IMR-90 (cell line): Measurements from ENCODE around the gene RNF212. TPM values are rescaled to one million over a fixed set of nuclear protein-coding genes. Genes with fewer than 3 reads are reported as not detected.

ENCODE experiments used
- ATAC-seq: fragments of 200-7000 bp; cut with Tn5 transposase; 2 replicates; pipeline ENCODE4 v1.9.1; 2020; ENCODE audit warnings: low read depth, mild to moderate bottlenecking, moderate library complexity
- BruUV-seq: library from RNA; stranded (reverse); fragments of 400-500 nt; replicated peaks from 2 replicates; lab custom pipeline; 2021; lab: Mats Ljungman, UMichigan
- CTCF ChIA-PET: fragments of 300-600 bp; formaldehyde crosslinking; extraction: SDS; loops from one replicate; lab custom pipeline; 2021; ENCODE audit warnings: antibody characterized with exemption; lab: Yijun Ruan, JAX
- POLR2A ChIA-PET: fragments of 300-600 bp; sonication (Branson Sonifier 250); formaldehyde crosslinking; loops from one replicate; lab custom pipeline; 2022; ENCODE audit warnings: antibody characterized with exemption; ENCODE audit not compliant: unreplicated experiment; lab: Charles Lee
- DNase-seq: peaks from one replicate; pipeline ENCODE4 v3.0.0; 2013
- H2AFZ ChIP-seq: replicated peaks from 2 replicates; pipeline ENCODE3; 2013; ENCODE audit warnings: low read length, mild to moderate bottlenecking; ENCODE audit not compliant: poor library complexity
- H2AK5ac ChIP-seq: 2 replicates; pipeline ENCODE4 v1.6.1; 2013; ENCODE audit warnings: low read depth, low read length, inconsistent platforms
- H2AK9ac ChIP-seq: replicated peaks from 2 replicates; pipeline ENCODE3; 2013; ENCODE audit warnings: mild to moderate bottlenecking, low read depth, low read length, moderate library complexity; ENCODE audit not compliant: poor library complexity
- H2BK120ac ChIP-seq: 2 replicates; pipeline ENCODE4 v1.6.1; 2013; ENCODE audit warnings: low read depth, low read length, inconsistent platforms
- H2BK15ac ChIP-seq: 3 replicates; pipeline ENCODE4 v1.6.1; 2013; ENCODE audit warnings: low read depth, low read length, inconsistent platforms
- H2BK20ac ChIP-seq: 2 replicates; pipeline ENCODE4 v1.6.1; 2013; ENCODE audit warnings: low read depth, mild to moderate bottlenecking, inconsistent platforms, low read length, moderate library complexity
- H2BK5ac ChIP-seq: 2 replicates; pipeline ENCODE4 v1.6.1; 2013; ENCODE audit warnings: mild to moderate bottlenecking, low read depth, low read length, inconsistent platforms; ENCODE audit not compliant: poor library complexity, severe bottlenecking
- H3K14ac ChIP-seq: replicated peaks from 2 replicates; pipeline ENCODE4 v1.6.1; 2013; ENCODE audit warnings: low read depth, low read length, inconsistent platforms
- H3K18ac ChIP-seq: 2 replicates; pipeline ENCODE4 v1.6.1; 2013; ENCODE audit warnings: low read depth, low read length, control low read depth
- H3K23ac ChIP-seq: 2 replicates; pipeline ENCODE4 v1.6.1; 2013; ENCODE audit warnings: low read depth, low read length, inconsistent platforms
- H3K27ac ChIP-seq: 2 replicates; pipeline ENCODE4 v1.5.1; 2013; ENCODE audit warnings: mild to moderate bottlenecking, control low read depth, low read length; ENCODE audit not compliant: insufficient read depth
- H3K27me3 ChIP-seq: 2 replicates; pipeline ENCODE4 v1.6.1; 2013; ENCODE audit warnings: low read length; ENCODE audit not compliant: control insufficient read depth, insufficient read depth
- H3K36me3 ChIP-seq: 2 replicates; pipeline ENCODE4 v1.6.1; 2013; ENCODE audit warnings: low read length, mixed read lengths; ENCODE audit not compliant: control insufficient read depth, insufficient read depth
- H3K4ac ChIP-seq: 2 replicates; pipeline ENCODE4 v1.6.1; 2013; ENCODE audit warnings: low read depth, low read length, inconsistent platforms
- H3K4me1 ChIP-seq: 2 replicates; pipeline ENCODE4 v1.6.1; 2013; ENCODE audit warnings: low read length, mixed read lengths; ENCODE audit not compliant: control insufficient read depth, insufficient read depth
- H3K4me2 ChIP-seq: 2 replicates; pipeline ENCODE4 v1.6.1; 2013; ENCODE audit warnings: low read depth, mild to moderate bottlenecking, control low read depth, low read length, moderate library complexity
- H3K4me3 ChIP-seq: 2 replicates; pipeline ENCODE4 v1.5.1; 2013; ENCODE audit warnings: low read depth, mild to moderate bottlenecking, control low read depth, low read length, moderate library complexity; ENCODE audit not compliant: insufficient read depth
- H3K56ac ChIP-seq: 2 replicates; pipeline ENCODE4 v1.6.1; 2013; ENCODE audit warnings: low read length, inconsistent platforms; ENCODE audit not compliant: insufficient read depth; ENCODE audit errors: extremely low read depth
- H3K79me1 ChIP-seq, 2 experiments: 2 replicates each; pipeline ENCODE4 v1.6.1; 2013; ENCODE audit warnings: low read length in 2 of 2, inconsistent platforms in 1 of 2, low read depth in 1 of 2
- H3K9ac ChIP-seq: 2 replicates; pipeline ENCODE4 v1.6.1; 2013; ENCODE audit warnings: low read depth, low read length, control low read depth
- H3K9me1 ChIP-seq: 2 replicates; pipeline ENCODE4 v1.6.1; 2013; ENCODE audit warnings: low read length, inconsistent platforms; ENCODE audit not compliant: insufficient read depth
- H3K9me3 ChIP-seq: 2 replicates; pipeline ENCODE4 v1.6.1; 2013; ENCODE audit warnings: low read length; ENCODE audit not compliant: control insufficient read depth, insufficient read depth
- H4K20me1 ChIP-seq: 2 replicates; pipeline ENCODE4 v1.6.1; 2013; ENCODE audit warnings: low read length, inconsistent platforms; ENCODE audit not compliant: insufficient read depth
- H4K5ac ChIP-seq: 2 replicates; pipeline ENCODE4 v1.6.1; 2013; ENCODE audit warnings: mild to moderate bottlenecking, low read depth, low read length, control low read depth
- H4K8ac ChIP-seq, 2 experiments: 2 replicates each; pipeline ENCODE4 v1.6.1; 2013; ENCODE audit warnings: low read depth in 2 of 2, low read length in 2 of 2, control low read depth in 1 of 2, inconsistent platforms in 1 of 2
- H4K91ac ChIP-seq: 2 replicates; pipeline ENCODE4 v1.6.1; 2013; ENCODE audit warnings: low read depth, low read length, inconsistent platforms; ENCODE audit not compliant: insufficient read depth
- CHD1 ChIP-seq: IDR thresholded peaks from 2 replicates; pipeline ENCODE4 v1.6.1; 2012; ENCODE audit warnings: low read depth, low read length, improper control_type of control experiment
- MAFK ChIP-seq: IDR thresholded peaks from 2 replicates; pipeline ENCODE4 v1.6.1; 2012; ENCODE audit warnings: low read depth, low read length, improper control_type of control experiment
- MAZ ChIP-seq: IDR thresholded peaks from 2 replicates; pipeline ENCODE4 v1.6.1; 2012; ENCODE audit warnings: low read depth, mild to moderate bottlenecking, low read length, improper control_type of control experiment, moderate library complexity, borderline replicate concordance
- RAD21 ChIP-seq: IDR thresholded peaks from 2 replicates; pipeline ENCODE4 v1.6.1; 2012; ENCODE audit warnings: low read length, improper control_type of control experiment
- RCOR1 ChIP-seq: IDR thresholded peaks from 2 replicates; pipeline ENCODE4 v1.6.1; 2012; ENCODE audit warnings: mild to moderate bottlenecking, low read length, improper control_type of control experiment; ENCODE audit not compliant: insufficient replicate concordance
- RFX5 ChIP-seq: IDR thresholded peaks from 2 replicates; pipeline ENCODE4 v1.8.0; 2012; ENCODE audit warnings: low read depth, mild to moderate bottlenecking, low read length, moderate library complexity
- WGBS, 2 experiments: methylation state at CpG; one replicate each; pipeline versions ENCODE4 v1.1.5 to v1.1.7; 2013; ENCODE audit warnings: missing lambda C conversion rate in 2 of 2; ENCODE audit not compliant: insufficient read length in 1 of 2; ENCODE audit errors: extremely low coverage in 2 of 2; 5-methylcytosine and 5-hydroxymethylcytosine counted together
- dilution Hi-C: fragments of 300-500 bp; cut with HindIII; formaldehyde crosslinking; loops from one replicate; pipeline ENCODE4 v1.14.3; 2018; ENCODE audit warnings: low sequenced_read_pairs; ENCODE audit not compliant: unreplicated experiment
- in situ Hi-C: fragments of 300-500 bp; cut with MboI; formaldehyde crosslinking; loops from 3 replicates; pipeline ENCODE4 v1.14.3; 2019; ENCODE audit warnings: low sequenced_read_pairs, inconsistent platforms, mixed read lengths
- intact Hi-C: fragments of 100-400 bp; cut with micrococcal nuclease; formaldehyde crosslinking; loops from 2 replicates; pipeline ENCODE4 v1.10.0; 2022
- polyA plus RNA-seq, 3 experiments: library from polyadenylated mRNA; depleted of rRNA; stranded (reverse); fragments of >200 nt; gene quantifications; 2 replicates each; pipeline ENCODE4 v1.2.3, GENCODE V29; 2012; ENCODE audit warnings: low replicate concordance in 1 of 3
- total RNA-seq: library from RNA; depleted of rRNA; stranded (reverse); fragments of >200 nt; gene quantifications from 2 replicates; pipeline ENCODE4 v1.2.3, GENCODE V29; 2012
- TF ChIP-seq, protein P1 (sequence below): fragments of 150-350 bp; IDR thresholded peaks from 2 replicates; pipeline ENCODE4 v1.6.1; 2016; ENCODE audit warnings: low read depth, mild to moderate bottlenecking, low read length, moderate library complexity, borderline replicate concordance

Gene RNF212
- total and polyA plus RNA-seq, 2 of the 4 experiments (the other 2 are of a cell fraction), result under 0.01 to 0.51 TPM

DNA sequence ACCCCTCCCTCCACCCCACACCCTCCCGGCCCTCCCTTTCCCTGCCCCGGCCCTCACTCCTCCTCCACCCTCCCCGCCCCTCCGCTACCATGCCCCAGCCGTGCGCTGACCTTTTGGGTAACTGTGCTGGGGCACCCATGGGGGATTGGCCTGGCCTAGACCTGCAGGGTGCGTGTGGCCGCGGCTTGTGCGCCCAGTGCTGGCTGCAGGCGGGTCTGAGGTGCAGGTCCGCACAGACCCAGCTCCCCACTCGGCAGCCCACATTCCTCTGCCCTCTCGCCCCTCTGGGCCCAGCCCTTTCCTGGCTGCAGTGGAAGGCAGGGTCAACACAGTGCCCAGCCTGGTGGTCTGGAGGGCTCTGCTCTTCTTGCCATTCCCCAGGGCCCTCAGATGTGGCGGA, 77.3 kb downstream of the RNF212 start:
- no peak overlapping the region for H4K5ac ChIP-seq
- H3K9me1 ChIP-seq, result peaks cover 12% of the 10 kb centered on the region; the same call in 1 of the 2 replicates
- no peaks in the 10 kb centered on the region for H3K9me3 ChIP-seq
- ATAC-seq, result no peak
- no peak overlapping the region for H3K4ac ChIP-seq
- no peak overlapping the region for H3K18ac ChIP-seq
- H3K9ac ChIP-seq, result no peak overlapping the region
- in situ Hi-C loops, result no loop called here
- DNase-seq, result no peak
- H3K27ac ChIP-seq, result no peak overlapping the region
- H3K56ac ChIP-seq, result no peak overlapping the region
- no peaks in the 10 kb centered on the region for H3K79me1 ChIP-seq
- peaks cover 22% of the 10 kb centered on the region for H3K4me1 ChIP-seq
- H3K27me3 ChIP-seq, result no peaks in the 10 kb centered on the region
- no peak for TF ChIP-seq RCOR1
- no peak for TF ChIP-seq MAFK
- TF ChIP-seq CHD1, result no peak
- TF ChIP-seq, protein P1, sequence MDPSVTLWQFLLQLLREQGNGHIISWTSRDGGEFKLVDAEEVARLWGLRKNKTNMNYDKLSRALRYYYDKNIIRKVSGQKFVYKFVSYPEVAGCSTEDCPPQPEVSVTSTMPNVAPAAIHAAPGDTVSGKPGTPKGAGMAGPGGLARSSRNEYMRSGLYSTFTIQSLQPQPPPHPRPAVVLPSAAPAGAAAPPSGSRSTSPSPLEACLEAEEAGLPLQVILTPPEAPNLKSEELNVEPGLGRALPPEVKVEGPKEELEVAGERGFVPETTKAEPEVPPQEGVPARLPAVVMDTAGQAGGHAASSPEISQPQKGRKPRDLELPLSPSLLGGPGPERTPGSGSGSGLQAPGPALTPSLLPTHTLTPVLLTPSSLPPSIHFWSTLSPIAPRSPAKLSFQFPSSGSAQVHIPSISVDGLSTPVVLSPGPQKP, result no peak
- no peak for TF ChIP-seq RAD21
- TF ChIP-seq MAZ, result no peak
- no peak for TF ChIP-seq RFX5
- no peak overlapping the region for H4K8ac ChIP-seq
- no peak overlapping the region for H2BK120ac ChIP-seq
- no peak overlapping the region for H2BK15ac ChIP-seq
- no peak overlapping the region for H3K4me2 ChIP-seq
- BruUV-seq, result no TSS peak
- CTCF ChIA-PET, result no interaction called here
- dilution Hi-C loops, result no loop called here
- peak overlapping the region; percentile 65 for H2AK9ac ChIP-seq
- POLR2A ChIA-PET, result no interaction called here
- no peak overlapping the region for H2AFZ ChIP-seq
- no peak overlapping the region for H3K14ac ChIP-seq
- H4K91ac ChIP-seq, result no peak overlapping the region
- no peak overlapping the region for H3K4me3 ChIP-seq
- WGBS, 2 experiments, result 92% methylated on average over 8 of the region's 15 CpGs; no CpG with 5 or more reads in 1 of the 2 experiments
- H3K23ac ChIP-seq, result no peak overlapping the region
- intact Hi-C loops, result no loop called here
- no peak overlapping the region for H2AK5ac ChIP-seq
- no peaks in the 10 kb centered on the region for H4K20me1 ChIP-seq
- H2BK5ac ChIP-seq, result no peak overlapping the region
- H2BK20ac ChIP-seq, result no peak overlapping the region
- H3K36me3 ChIP-seq, result no peaks in the 10 kb centered on the region
